ENCODE results near the gene ZNF521.

Gene ZNF521

GRCh38 chr18:25244924-25245698 is 106.9 kb downstream of the ZNF521 start:
- no peak for DNase-seq

GRCh38 chr18:25244170-25244569 is 107.8 kb downstream of the ZNF521 start:
- DNase-seq: no peak

- no peak for DNase-seq
Measured at GRCh38 chr18:25243754-25244153, 108.2 kb downstream of the ZNF521 start.

- no peak for DNase-seq
Measured at GRCh38 chr18:25243257-25243656, 108.7 kb downstream of the ZNF521 start.

GRCh38 chr18:25240420-25240770 is 111.6 kb downstream of the ZNF521 start:
- DNase-seq: no peak

GRCh38 chr18:25239581-25240419 is 112.2 kb downstream of the ZNF521 start:
- no peak for DNase-seq

- no peak for DNase-seq
Measured at GRCh38 chr18:25239151-25239550, 112.8 kb downstream of the ZNF521 start.

- no peak for DNase-seq
Measured at GRCh38 chr18:25237571-25238267, 114.2 kb downstream of the ZNF521 start.

GRCh38 chr18:25236736-25237135 is 115.2 kb downstream of the ZNF521 start:
- DNase-seq: no peak

- DNase-seq: no peak
Measured at GRCh38 chr18:25235401-25236042, 116.4 kb downstream of the ZNF521 start.

GRCh38 chr18:25234740-25235345 is 117.1 kb downstream of the ZNF521 start:
- DNase-seq: no peak

GRCh38 chr18:25234322-25234639 is 117.7 kb downstream of the ZNF521 start:
- DNase-seq: no peak

GRCh38 chr18:25233528-25234321 is 118.2 kb downstream of the ZNF521 start:
- no peak for DNase-seq

GRCh38 chr18:25231327-25231691 is 120.7 kb downstream of the ZNF521 start:
- no peak for DNase-seq

GRCh38 chr18:25230658-25231326 is 121.2 kb downstream of the ZNF521 start:
- no peak for DNase-seq

- no peak for DNase-seq
Measured at GRCh38 chr18:25229920-25230319, 122.0 kb downstream of the ZNF521 start.

- no peak for DNase-seq
Measured at GRCh38 chr18:25229081-25229480, 122.9 kb downstream of the ZNF521 start.

GRCh38 chr18:25228410-25228809 is 123.6 kb downstream of the ZNF521 start:
- DNase-seq: no peak

- no peak for DNase-seq
Measured at GRCh38 chr18:25225151-25225550, 126.8 kb downstream of the ZNF521 start.

- no peak for DNase-seq
Measured at GRCh38 chr18:25223899-25224886, 127.8 kb downstream of the ZNF521 start.
